Breast epithelium (tissue), 4 donors: ENCODE results near the gene SLC12A2. TPM values are rescaled to one million over a fixed set of nuclear protein-coding genes. Genes with fewer than 3 reads are reported as not detected.

ENCODE experiments used
- DNase-seq, 2 donors: peaks; one replicate each; pipeline ENCODE4 v3.0.0-alpha.2; 2019; ENCODE audit warnings: low spot score in 2 of 2
- H3K27ac ChIP-seq, 2 donors: fragments of 200-600 bp; sonication (generic) in 1 of 2; one replicate each; pipeline ENCODE4 v1.5.1; 2016 to 2019; ENCODE audit warnings: mild to moderate bottlenecking in 1 of 2
- H3K27me3 ChIP-seq, 2 donors: fragments of 200-600 bp; sonication (generic) in 1 of 2; one replicate each; pipeline versions ENCODE4 v1.5.1 to v1.6.0; 2017 to 2019; ENCODE audit warnings: control low read depth in 1 of 2, mild to moderate bottlenecking in 1 of 2
- H3K36me3 ChIP-seq: fragments of 200-600 bp; one replicate; pipeline ENCODE4 v1.5.1; 2019
- H3K4me1 ChIP-seq, 2 donors: fragments of 200-600 bp; sonication (generic); one replicate each; pipeline ENCODE4 v1.5.1; 2016 to 2019; ENCODE audit warnings: control low read depth in 1 of 2
- H3K4me3 ChIP-seq, 3 donors: fragments of 200-600 bp; sonication (generic); 1 replicate in 2 of 3; 2 replicates in 1 of 3; pipeline ENCODE4 v1.5.1; 2016 to 2019; ENCODE audit warnings: mild to moderate bottlenecking in 3 of 3, moderate library complexity in 2 of 3
- H3K9me3 ChIP-seq, 2 donors: fragments of 200-600 bp; sonication (generic) in 1 of 2; one replicate each; pipeline ENCODE4 v1.5.1; 2016 to 2019; ENCODE audit warnings: control low read depth in 1 of 2
- POLR2A ChIP-seq: fragments of 450-650 bp; IDR thresholded peaks from one replicate; pipeline ENCODE4 v1.6.1; 2016; ENCODE audit warnings: antibody characterized with exemption, mild to moderate bottlenecking, moderate library complexity
- POLR2AphosphoS5 ChIP-seq, 3 donors: sonication (generic); formaldehyde crosslinking; IDR thresholded peaks; one replicate each; pipeline ENCODE4 v1.6.1; 2017; ENCODE audit warnings: antibody characterized with exemption in 3 of 3
- intact Hi-C: fragments of 100-400 bp; cut with DNase I; formaldehyde crosslinking; loops from one replicate; pipeline ENCODE4 v1.15.1; 2023; ENCODE audit warnings: low total_unique reads
- total RNA-seq, 3 donors: library from RNA; depleted of rRNA; stranded (reverse); fragments of >200 nt; gene quantifications; one replicate each; pipeline ENCODE4 v1.1.0, GENCODE V29; 2016
- TF ChIP-seq, protein P1 (sequence below), 3 donors: fragments of 450-650 bp; IDR thresholded peaks; one replicate each; pipeline ENCODE4 v1.5.1; 2016 to 2017; ENCODE audit warnings: antibody characterized with exemption in 3 of 3, mild to moderate bottlenecking in 3 of 3, moderate library complexity in 3 of 3

Gene SLC12A2
- total RNA-seq, 3 donors from 2014 or later: 23.7 to 204 (median 70.1) TPM

DNA sequence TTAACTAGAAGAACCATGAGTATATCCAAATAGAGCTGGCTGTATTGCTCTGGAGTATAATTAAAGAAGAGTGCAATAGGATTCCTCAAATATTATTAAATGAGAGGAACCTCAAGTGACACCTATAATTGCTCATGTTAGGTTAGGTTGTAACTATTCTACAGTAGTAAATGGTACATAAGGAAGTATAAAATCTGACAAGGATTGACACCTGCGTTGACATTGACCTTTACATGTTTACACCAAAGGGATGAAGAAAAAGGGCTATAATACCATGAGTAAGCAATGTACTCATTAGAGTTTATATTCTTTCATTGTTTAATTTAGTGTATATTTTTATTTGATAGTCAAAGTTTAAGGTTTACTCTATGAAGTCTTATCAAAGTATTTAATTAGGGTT is 48.9 kb downstream of the SLC12A2 start:
- intact Hi-C loops: no loop called here
- Histone ChIP-seq H3K27ac (no peak overlapping the region), H3K27me3 (no peaks in the 10 kb centered on the region), H3K9me3 (no peaks in the 10 kb centered on the region), H3K36me3 (no peaks in the 10 kb centered on the region), H3K4me1 (no peaks in the 10 kb centered on the region), H3K4me3 (no peak overlapping the region)
- TF ChIP-seq POLR2AphosphoS5 (IDR thresholded peaks at IDR 0.05): no peak
- TF ChIP-seq POLR2A: no peak
- no peak for DNase-seq

DNA sequence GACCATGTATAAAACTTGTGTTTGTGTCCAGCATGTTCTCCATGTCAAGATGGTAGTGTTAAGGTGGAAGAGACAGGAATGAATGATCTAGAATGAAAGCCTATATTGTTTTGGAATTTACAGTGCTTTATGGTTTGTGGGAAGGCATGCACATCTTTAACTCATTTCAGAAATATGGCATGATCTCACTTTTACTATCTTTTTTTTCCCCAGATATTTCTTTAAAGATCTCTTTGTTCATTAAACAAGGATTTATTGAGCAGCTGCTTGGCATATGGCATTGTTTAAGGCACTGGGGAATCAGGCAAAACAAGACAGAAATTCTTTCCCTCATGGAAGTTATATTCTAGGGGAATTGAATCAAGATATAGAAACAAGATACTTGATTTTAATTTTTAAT is 51.7 kb downstream of the SLC12A2 start:
- Histone ChIP-seq H3K36me3 (peaks cover 6% of the 10 kb centered on the region), H3K27ac (no peak overlapping the region), H3K27me3 (no peaks in the 10 kb centered on the region), H3K4me3 (no peak overlapping the region), H3K4me1 (no peaks in the 10 kb centered on the region), H3K9me3 (no peaks in the 10 kb centered on the region)
- intact Hi-C loops: no loop called here
- TF ChIP-seq, protein P1, sequence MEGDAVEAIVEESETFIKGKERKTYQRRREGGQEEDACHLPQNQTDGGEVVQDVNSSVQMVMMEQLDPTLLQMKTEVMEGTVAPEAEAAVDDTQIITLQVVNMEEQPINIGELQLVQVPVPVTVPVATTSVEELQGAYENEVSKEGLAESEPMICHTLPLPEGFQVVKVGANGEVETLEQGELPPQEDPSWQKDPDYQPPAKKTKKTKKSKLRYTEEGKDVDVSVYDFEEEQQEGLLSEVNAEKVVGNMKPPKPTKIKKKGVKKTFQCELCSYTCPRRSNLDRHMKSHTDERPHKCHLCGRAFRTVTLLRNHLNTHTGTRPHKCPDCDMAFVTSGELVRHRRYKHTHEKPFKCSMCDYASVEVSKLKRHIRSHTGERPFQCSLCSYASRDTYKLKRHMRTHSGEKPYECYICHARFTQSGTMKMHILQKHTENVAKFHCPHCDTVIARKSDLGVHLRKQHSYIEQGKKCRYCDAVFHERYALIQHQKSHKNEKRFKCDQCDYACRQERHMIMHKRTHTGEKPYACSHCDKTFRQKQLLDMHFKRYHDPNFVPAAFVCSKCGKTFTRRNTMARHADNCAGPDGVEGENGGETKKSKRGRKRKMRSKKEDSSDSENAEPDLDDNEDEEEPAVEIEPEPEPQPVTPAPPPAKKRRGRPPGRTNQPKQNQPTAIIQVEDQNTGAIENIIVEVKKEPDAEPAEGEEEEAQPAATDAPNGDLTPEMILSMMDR (IDR thresholded peaks at IDR 0.05): no peak
- TF ChIP-seq POLR2AphosphoS5 (IDR thresholded peaks at IDR 0.05) (no peak), POLR2A (no peak)
- no peak for DNase-seq

DNA sequence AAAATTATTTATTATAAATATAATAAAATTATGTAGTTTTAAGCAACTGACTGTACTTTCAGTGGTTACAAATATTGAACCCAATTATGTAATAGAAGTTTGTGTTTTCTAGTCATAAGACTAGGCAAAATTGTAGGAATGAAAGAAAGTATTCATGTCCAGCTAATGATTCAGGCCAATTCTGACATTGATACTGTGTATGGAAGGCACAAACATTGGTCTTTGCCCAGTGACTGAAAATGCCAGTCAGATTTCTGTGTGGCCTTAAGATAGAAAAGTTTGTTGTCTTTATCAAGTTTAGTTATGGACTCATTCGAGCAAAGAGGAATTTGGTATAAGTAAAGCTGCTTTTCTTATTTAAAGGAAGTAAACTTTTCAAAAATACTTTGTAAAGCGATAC is 60.3 kb downstream of the SLC12A2 start:
- TF ChIP-seq, protein P1 (IDR thresholded peaks at IDR 0.05): no peak
- intact Hi-C loops: no loop called here
- Histone ChIP-seq H3K4me1 (no peaks in the 10 kb centered on the region), H3K27ac (no peak overlapping the region), H3K9me3 (no peaks in the 10 kb centered on the region), H3K4me3 (no peak overlapping the region), H3K27me3 (no peaks in the 10 kb centered on the region), H3K36me3 (no peaks in the 10 kb centered on the region)
- DNase-seq: no peak

DNA sequence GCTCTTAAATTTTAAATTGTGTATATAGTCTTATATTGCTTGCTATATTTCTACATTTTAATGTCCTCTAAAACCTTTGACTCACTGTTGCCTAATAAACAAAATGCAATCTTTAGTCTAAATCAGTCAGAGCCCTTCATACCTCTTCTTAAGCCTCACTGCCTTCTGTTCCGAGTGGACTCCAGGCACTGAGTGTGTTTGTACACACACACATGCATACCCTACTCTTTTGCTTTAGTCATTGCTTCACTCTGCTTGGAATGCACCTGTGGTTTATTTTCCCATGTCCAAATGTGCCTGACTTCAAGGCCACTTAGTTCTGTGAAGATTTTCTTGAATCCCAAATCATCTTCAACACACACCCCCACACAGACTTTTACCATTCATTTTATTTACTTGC is 60.9 kb downstream of the SLC12A2 start:
- Histone ChIP-seq H3K27ac (no peak overlapping the region), H3K27me3 (no peaks in the 10 kb centered on the region), H3K36me3 (no peaks in the 10 kb centered on the region), H3K4me1 (no peaks in the 10 kb centered on the region), H3K9me3 (no peaks in the 10 kb centered on the region), H3K4me3 (no peak overlapping the region)
- no peak for DNase-seq
- TF ChIP-seq POLR2A (no peak), POLR2AphosphoS5 (IDR thresholded peaks at IDR 0.05) (no peak)
- TF ChIP-seq, protein P1 (IDR thresholded peaks at IDR 0.05): no peak
- intact Hi-C loops: no loop called here

DNA sequence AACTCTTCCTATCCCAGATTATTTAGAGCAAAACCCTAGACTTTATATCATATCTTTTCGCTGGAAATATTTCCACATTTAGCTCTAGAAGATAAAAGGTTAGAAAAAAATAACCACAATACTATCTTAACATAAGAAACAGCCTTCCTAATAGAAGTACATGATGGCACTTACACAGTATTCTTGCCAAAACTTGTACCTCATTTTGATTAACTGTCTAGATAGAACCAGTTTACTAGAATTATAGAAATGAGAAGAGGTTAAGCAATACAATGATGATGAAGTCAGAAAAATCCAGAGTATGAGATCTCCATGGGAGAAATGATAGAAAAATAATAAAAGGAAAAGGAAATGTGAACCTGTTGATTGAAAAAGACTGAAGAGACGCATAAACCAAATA is 63.1 kb downstream of the SLC12A2 start:
- Histone ChIP-seq H3K4me1 (no peaks in the 10 kb centered on the region), H3K4me3 (no peak overlapping the region), H3K27ac (no peak overlapping the region), H3K9me3 (no peaks in the 10 kb centered on the region), H3K36me3 (no peaks in the 10 kb centered on the region), H3K27me3 (no peaks in the 10 kb centered on the region)
- DNase-seq: no peak
- TF ChIP-seq POLR2A: no peak
- no peak for TF ChIP-seq POLR2AphosphoS5 (IDR thresholded peaks at IDR 0.05)
- TF ChIP-seq, protein P1 (IDR thresholded peaks at IDR 0.05): no peak
- intact Hi-C loops: no loop called here

DNA sequence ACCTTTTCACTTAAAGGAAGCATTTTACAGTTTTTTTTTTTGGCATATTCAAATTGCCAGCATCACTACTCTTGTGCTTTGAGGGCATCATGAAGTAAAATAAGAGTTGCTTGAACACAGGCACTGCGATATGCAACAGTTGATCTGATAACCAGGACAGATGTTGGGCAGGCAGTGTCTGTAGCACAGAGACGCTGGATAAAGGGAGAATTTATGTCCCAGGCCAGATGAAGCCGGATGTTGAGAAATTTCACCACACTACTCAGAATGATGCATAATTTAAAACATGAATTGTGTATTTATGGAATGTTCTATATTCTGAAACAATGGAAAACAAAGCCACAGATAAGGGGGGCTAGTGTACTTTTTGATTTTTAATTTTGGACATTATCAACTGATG is 71.4 kb downstream of the SLC12A2 start:
- intact Hi-C loops: no loop called here
- no peak for DNase-seq
- H3K4me1 ChIP-seq: no peaks in the 10 kb centered on the region
- H3K4me3 ChIP-seq: no peak overlapping the region
- TF ChIP-seq POLR2A: no peak
- no peaks in the 10 kb centered on the region for H3K36me3 ChIP-seq
- no peaks in the 10 kb centered on the region for H3K9me3 ChIP-seq
- H3K27me3 ChIP-seq: no peaks in the 10 kb centered on the region
- no peak overlapping the region for H3K27ac ChIP-seq
